HG03571 (cell line): Measurements from ENCODE around the gene SOWAHC.
"Not testable (repeated sequence)": the region's sequence is repeated elsewhere in the genome, so short reads cannot be mapped to it uniquely, and the experiment has no call there.

ENCODE experiments used
- ATAC-seq: cut with Tn5 transposase; IDR thresholded peaks from one replicate; pipeline ENCODE4 v1.9.1; 2021; ENCODE audit not compliant: unreplicated experiment

SOWAHC gene

GRCh38 chr2:109614715-109615636, 812 bp downstream of the SOWAHC start:
- no peak for ATAC-seq

- no peak for ATAC-seq
Observed at GRCh38 chr2:109615637-109616144, 1.5 kb downstream of the SOWAHC start.

- no peak for ATAC-seq
Observed at GRCh38 chr2:109616184-109616583, 2.0 kb downstream of the SOWAHC start.

- no peak for ATAC-seq
Observed at GRCh38 chr2:109619032-109619615, 5.0 kb downstream of the SOWAHC start.

GRCh38 chr2:109623297-109623696, 9.1 kb downstream of the SOWAHC start:
- no peak for ATAC-seq

GRCh38 chr2:109623923-109624322, 9.8 kb downstream of the SOWAHC start:
- no peak for ATAC-seq

GRCh38 chr2:109624339-109624738, 10.2 kb downstream of the SOWAHC start:
- no peak for ATAC-seq

GRCh38 chr2:109628321-109628720, 14.2 kb downstream of the SOWAHC start:
- not testable (repeated sequence) for ATAC-seq

GRCh38 chr2:109629867-109630266, 15.7 kb downstream of the SOWAHC start:
- ATAC-seq = no peak

GRCh38 chr2:109630441-109631430, 16.6 kb downstream of the SOWAHC start:
- ATAC-seq = no peak

- no peak for ATAC-seq
Observed at GRCh38 chr2:109631741-109632140, 17.6 kb downstream of the SOWAHC start.

GRCh38 chr2:109632158-109632789, 18.1 kb downstream of the SOWAHC start:
- no peak for ATAC-seq

GRCh38 chr2:109633284-109633961, 19.3 kb downstream of the SOWAHC start:
- ATAC-seq = no peak

GRCh38 chr2:109635426-109636304, 21.5 kb downstream of the SOWAHC start:
- ATAC-seq = no peak

GRCh38 chr2:109636317-109636716, 22.2 kb downstream of the SOWAHC start:
- ATAC-seq = no peak

- ATAC-seq = peak; percentile 54
Observed at GRCh38 chr2:109637749-109638570, 23.8 kb downstream of the SOWAHC start.

GRCh38 chr2:109638795-109639194, 24.6 kb downstream of the SOWAHC start:
- peak; percentile 32 for ATAC-seq

GRCh38 chr2:109640000-109640399, 25.8 kb downstream of the SOWAHC start:
- not testable (repeated sequence) for ATAC-seq
